IPS-18a (cell line): ENCODE measurements around the gene RARB.

ENCODE experiments used
- H3K27ac ChIP-seq: one replicate; pipeline ENCODE4 v1.5.1; 2013; ENCODE audit warnings: low read length
- H3K27me3 ChIP-seq: one replicate; pipeline ENCODE4 v1.6.1; 2013; ENCODE audit warnings: mild to moderate bottlenecking, low read length; ENCODE audit not compliant: control insufficient read depth, insufficient read depth
- H3K36me3 ChIP-seq: one replicate; pipeline ENCODE4 v1.6.1; 2013; ENCODE audit warnings: low read depth, low read length; ENCODE audit not compliant: control insufficient read depth
- H3K4me1 ChIP-seq: one replicate; pipeline ENCODE4 v1.6.1; 2013; ENCODE audit warnings: low read depth, low read length; ENCODE audit not compliant: control insufficient read depth
- H3K4me3 ChIP-seq: one replicate; pipeline ENCODE4 v1.5.1; 2013; ENCODE audit warnings: low read length
- H3K9ac ChIP-seq: one replicate; pipeline ENCODE4 v1.6.1; 2013; ENCODE audit warnings: mild to moderate bottlenecking, low read length, moderate library complexity
- H3K9me3 ChIP-seq: one replicate; pipeline ENCODE4 v1.6.1; 2013; ENCODE audit warnings: low read depth, low read length; ENCODE audit not compliant: control insufficient read depth

The RARB gene

DNA sequence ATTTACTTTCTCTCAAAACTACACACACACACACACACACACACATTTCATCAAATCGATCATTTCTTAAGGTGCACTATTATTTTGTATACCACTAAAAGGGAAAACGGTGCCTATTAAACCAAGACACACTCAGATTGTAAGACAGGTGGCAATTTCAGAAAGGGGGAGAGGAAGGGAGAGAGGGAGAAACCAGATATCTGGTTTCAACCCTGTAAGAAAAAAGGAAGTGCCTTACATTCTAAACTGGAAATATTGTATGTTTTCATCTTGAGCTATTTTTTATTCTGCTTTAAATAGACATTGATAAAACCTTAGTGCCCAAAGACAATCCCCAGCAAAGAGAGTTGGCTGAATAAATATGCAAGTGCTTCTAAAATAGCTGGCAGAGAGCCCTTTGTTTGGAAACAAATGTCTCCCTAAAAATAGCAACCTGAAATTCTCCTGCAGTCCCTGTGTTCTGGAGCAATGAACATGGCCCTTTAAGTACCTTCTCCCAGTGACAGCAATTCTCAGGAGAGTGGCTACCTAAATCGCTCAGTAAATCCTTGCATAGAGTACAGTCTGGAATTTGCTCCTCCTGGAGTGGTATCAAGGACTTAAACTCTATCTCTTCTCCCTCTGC lies 85.7 kb downstream of the RARB start:
- no peaks in the 10 kb centered on the region for H3K9me3 ChIP-seq

GRCh38 chr3:25515171-25515570 lies 87.1 kb downstream of the RARB start:
- Histone ChIP-seq H3K4me3 (no peak overlapping the region), H3K9me3 (no peaks in the 10 kb centered on the region), H3K4me1 (peaks cover 6% of the 10 kb centered on the region), H3K36me3 (no peaks in the 10 kb centered on the region), H3K27ac (no peak overlapping the region), H3K27me3 (no peaks in the 10 kb centered on the region), H3K9ac (no peak overlapping the region)

More for the DNA sequence above, 85.7 kb downstream of the RARB start:
- peaks cover 6% of the 10 kb centered on the region for H3K4me1 ChIP-seq
- H3K27me3 ChIP-seq: no peaks in the 10 kb centered on the region
- no peak overlapping the region for H3K4me3 ChIP-seq
- no peak overlapping the region for H3K9ac ChIP-seq
- no peaks in the 10 kb centered on the region for H3K36me3 ChIP-seq
- no peak overlapping the region for H3K27ac ChIP-seq

GRCh38 chr3:25520926-25521559 lies 93.0 kb downstream of the RARB start:
- no peaks in the 10 kb centered on the region for H3K27me3 ChIP-seq
- H3K9me3 ChIP-seq: no peaks in the 10 kb centered on the region
- H3K36me3 ChIP-seq: no peaks in the 10 kb centered on the region
- H3K9ac ChIP-seq: no peak overlapping the region
- no peak overlapping the region for H3K27ac ChIP-seq
- H3K4me3 ChIP-seq: no peak overlapping the region
- no peaks in the 10 kb centered on the region for H3K4me1 ChIP-seq

DNA sequence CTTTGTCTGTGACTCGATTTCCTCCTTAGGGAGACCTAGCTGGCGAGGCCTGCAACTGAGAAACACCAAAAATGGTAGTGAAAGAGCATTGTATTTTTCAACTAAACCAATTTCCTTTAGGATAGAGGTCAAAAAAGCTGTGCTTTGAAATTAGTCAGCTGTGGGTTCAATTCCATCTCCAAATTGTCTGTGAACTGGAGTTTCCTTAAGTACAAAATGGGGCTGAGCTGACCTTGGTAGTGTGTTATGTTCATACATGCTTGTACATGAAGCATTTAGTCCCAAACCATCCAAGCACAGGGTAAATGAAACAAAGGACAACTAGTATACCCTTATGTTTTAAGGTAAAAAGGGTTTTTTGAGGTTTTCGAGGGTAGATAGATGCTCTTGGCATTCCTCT lies 99.3 kb downstream of the RARB start:
- Histone ChIP-seq H3K27me3 (no peaks in the 10 kb centered on the region), H3K4me3 (no peak overlapping the region), H3K9me3 (no peaks in the 10 kb centered on the region), H3K4me1 (peaks cover 8% of the 10 kb centered on the region), H3K27ac (no peak overlapping the region), H3K36me3 (no peaks in the 10 kb centered on the region), H3K9ac (no peak overlapping the region)

DNA sequence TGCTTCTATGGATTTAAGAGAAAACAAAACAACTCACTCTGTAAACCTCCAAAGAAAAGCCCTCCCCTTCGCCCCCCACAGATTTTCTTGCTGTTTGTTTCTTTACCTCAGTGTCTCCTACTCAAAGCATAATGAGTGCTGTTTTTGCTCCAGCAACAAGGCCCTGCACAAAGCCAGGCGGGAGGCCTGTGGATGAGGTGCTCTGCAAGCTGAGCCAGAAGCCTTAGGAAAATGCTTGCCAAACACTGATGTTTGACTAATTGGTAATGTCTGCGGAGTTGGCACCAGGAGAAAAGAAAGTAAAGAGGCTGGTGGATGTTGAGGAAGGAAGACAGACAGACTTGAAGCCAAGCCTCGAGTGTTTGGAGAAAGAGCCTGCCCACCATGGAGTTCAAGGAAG lies 99.7 kb downstream of the RARB start:
- Histone ChIP-seq H3K9me3 (no peaks in the 10 kb centered on the region), H3K27me3 (no peaks in the 10 kb centered on the region), H3K36me3 (no peaks in the 10 kb centered on the region), H3K4me3 (no peak overlapping the region), H3K9ac (no peak overlapping the region), H3K27ac (no peak overlapping the region), H3K4me1 (peaks cover 8% of the 10 kb centered on the region)

- Histone ChIP-seq H3K9ac (no peak overlapping the region), H3K4me1 (peaks cover 8% of the 10 kb centered on the region), H3K4me3 (no peak overlapping the region)
Observed at GRCh38 chr3:25531971-25532370, 103.9 kb downstream of the RARB start.

DNA sequence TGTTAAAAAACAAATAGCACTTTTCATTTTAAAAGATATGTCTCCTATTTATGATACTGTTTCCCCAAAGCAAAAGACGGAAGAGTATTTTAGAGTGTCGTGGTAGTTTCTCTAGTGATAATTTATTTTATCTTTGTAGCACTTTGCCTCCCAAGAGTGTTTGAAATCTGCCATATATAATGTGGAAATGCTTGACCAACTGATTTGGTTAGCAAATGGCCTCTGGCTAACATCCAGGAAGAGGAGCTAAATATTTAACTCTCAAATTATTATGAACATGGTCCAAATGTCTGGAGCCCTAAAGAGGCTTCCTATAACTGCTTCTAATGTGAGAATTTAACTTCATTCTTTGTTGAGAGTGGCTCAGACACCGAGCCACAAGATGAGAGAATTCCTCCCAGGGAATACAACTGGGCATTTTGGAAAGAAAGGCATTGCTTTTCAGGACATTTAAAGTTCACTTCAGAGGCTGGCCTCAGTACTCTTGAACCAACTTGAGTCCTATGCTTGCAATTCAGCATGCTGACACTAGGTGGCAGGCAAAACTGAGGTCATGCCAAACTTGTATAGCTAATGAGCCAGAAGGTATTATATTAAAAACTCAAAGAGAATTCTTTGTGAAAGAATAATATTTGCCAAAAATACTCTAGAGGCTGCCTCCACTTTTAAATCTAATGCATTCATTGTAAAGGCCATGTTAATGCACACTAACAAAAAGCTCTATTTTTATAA lies 104.5 kb downstream of the RARB start:
- no peaks in the 10 kb centered on the region for H3K27me3 ChIP-seq
- H3K9ac ChIP-seq: no peak overlapping the region
- H3K27ac ChIP-seq: no peak overlapping the region

More at GRCh38 chr3:25531971-25532370, 103.9 kb downstream of the RARB start:
- Histone ChIP-seq H3K27ac (no peak overlapping the region), H3K9me3 (no peaks in the 10 kb centered on the region), H3K36me3 (no peaks in the 10 kb centered on the region), H3K27me3 (no peaks in the 10 kb centered on the region)

DNA sequence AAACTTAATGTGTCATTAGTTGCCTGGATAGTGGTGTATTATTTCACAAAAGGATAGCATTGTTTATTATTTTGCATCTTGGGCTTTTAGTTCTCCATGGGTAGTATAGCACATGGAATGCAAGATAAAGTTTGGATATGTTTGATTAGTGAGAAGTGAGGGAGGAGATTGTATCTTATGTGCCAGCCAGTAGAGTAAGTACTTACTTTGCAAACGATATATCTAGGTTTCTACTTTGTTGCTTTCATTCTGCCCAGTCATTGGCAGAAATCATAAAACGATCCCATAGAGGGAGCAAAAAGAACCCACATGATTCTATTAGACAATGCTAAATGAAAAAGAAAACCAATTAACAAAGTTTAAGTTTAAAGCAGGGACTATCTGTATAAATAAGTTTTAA lies 105.3 kb downstream of the RARB start:
- Histone ChIP-seq H3K27ac (no peak overlapping the region), H3K9me3 (no peaks in the 10 kb centered on the region), H3K27me3 (no peaks in the 10 kb centered on the region), H3K9ac (no peak overlapping the region), H3K4me1 (no peaks in the 10 kb centered on the region), H3K36me3 (no peaks in the 10 kb centered on the region), H3K4me3 (no peak overlapping the region)

More for the DNA sequence above, 104.5 kb downstream of the RARB start:
- Histone ChIP-seq H3K36me3 (no peaks in the 10 kb centered on the region), H3K4me1 (peaks cover 5% of the 10 kb centered on the region), H3K9me3 (no peaks in the 10 kb centered on the region), H3K4me3 (no peak overlapping the region)

DNA sequence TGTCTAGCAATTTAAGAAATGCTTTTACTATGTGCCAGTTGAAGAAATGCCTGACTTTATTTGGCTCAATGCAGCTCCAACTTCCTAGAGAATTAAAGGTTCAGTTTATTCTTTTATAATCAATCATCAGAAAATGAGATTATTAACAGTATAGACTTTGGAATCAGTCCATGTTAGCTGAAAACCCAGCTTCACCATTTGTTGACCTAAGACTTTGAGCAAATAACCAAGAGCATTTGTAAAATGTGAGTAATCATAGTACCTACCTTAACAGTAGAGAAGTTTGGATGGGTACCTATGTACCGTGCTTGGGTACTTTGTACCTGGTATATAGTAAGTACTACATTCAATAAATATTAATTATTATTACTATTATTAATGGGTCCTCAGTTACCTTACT lies 105.9 kb downstream of the RARB start:
- no peaks in the 10 kb centered on the region for H3K9me3 ChIP-seq
- no peaks in the 10 kb centered on the region for H3K27me3 ChIP-seq
- no peak overlapping the region for H3K4me3 ChIP-seq
- H3K36me3 ChIP-seq: no peaks in the 10 kb centered on the region
- no peak overlapping the region for H3K9ac ChIP-seq
- no peak overlapping the region for H3K27ac ChIP-seq
- H3K4me1 ChIP-seq: no peaks in the 10 kb centered on the region

DNA sequence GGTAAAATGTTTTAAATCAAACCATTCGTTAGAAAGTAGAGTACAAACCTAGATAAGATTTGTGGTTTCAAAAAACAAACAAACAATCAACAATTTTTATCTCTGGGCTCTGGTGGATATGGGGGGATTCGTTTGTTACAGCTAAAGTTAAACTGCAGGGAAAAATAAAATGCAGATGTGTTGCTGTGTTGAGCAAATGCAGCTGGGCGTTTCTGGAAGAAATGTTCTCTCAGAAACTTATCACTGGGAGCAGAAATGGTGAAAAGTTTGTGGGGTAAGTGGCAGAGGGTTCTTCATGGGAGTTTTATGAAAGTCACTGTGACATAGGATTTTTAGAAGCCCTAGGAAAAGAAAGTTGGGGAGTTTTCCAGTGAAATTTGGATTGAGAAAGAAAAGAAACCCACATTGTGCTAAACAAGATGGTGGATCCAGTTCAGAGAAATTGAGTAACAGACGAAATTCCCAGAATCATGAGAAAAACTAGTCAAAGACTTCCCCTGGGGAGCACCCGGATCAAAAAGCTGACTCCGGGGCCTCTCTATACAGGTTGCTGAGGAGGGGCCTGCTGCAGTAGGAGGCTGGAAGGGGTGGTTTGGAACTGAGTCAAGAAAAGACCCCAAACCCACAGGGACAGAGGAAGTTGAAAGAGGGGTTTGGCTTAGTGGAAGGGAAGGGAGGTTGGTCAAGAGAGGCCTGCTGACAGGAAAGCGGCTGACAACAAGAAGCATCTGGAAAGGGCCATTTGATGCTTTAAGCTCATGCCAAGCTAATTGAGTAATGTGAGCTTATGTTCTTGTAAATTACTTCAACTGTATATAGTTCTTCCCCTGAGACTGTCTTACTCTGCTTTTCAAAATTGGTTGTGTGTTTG lies 108.7 kb downstream of the RARB start:
- H3K36me3 ChIP-seq: no peaks in the 10 kb centered on the region
- no peak overlapping the region for H3K9ac ChIP-seq
- H3K27ac ChIP-seq: no peak overlapping the region
- no peak overlapping the region for H3K4me3 ChIP-seq
- H3K27me3 ChIP-seq: no peaks in the 10 kb centered on the region
- no peaks in the 10 kb centered on the region for H3K9me3 ChIP-seq
- H3K4me1 ChIP-seq: no peaks in the 10 kb centered on the region

GRCh38 chr3:25537516-25537915 lies 109.5 kb downstream of the RARB start:
- no peaks in the 10 kb centered on the region for H3K36me3 ChIP-seq
- H3K27ac ChIP-seq: no peak overlapping the region
- H3K9ac ChIP-seq: no peak overlapping the region
- no peaks in the 10 kb centered on the region for H3K4me1 ChIP-seq
- no peaks in the 10 kb centered on the region for H3K27me3 ChIP-seq
- no peak overlapping the region for H3K4me3 ChIP-seq
- no peaks in the 10 kb centered on the region for H3K9me3 ChIP-seq
